Lower leg skin (tissue), 4 donors: ENCODE results near the gene TEX12. TPM values are rescaled to one million over a fixed set of nuclear protein-coding genes. Genes with fewer than 3 reads are reported as not detected.

Source experiments
- DNase-seq, 2 donors: peaks; one replicate each; pipeline ENCODE4 v3.0.0-alpha.2; 2019; ENCODE audit warnings: low spot score in 2 of 2
- H3K4me3 ChIP-seq: fragments of 200-600 bp; sonication (generic); 2 replicates; pipeline ENCODE4 v1.5.1; 2017; ENCODE audit warnings: mild to moderate bottlenecking, low read depth; ENCODE audit not compliant: poor library complexity, severe bottlenecking
- CTCF ChIP-seq, 3 donors: fragments of 450-650 bp; IDR thresholded peaks; one replicate each; pipeline ENCODE4 v1.5.1; 2016; ENCODE audit warnings: antibody characterized with exemption in 3 of 3, mild to moderate bottlenecking in 3 of 3, moderate library complexity in 2 of 3
- POLR2A ChIP-seq, 2 donors: fragments of 450-650 bp; IDR thresholded peaks; one replicate each; pipeline ENCODE4 v1.6.1; 2016 to 2017; ENCODE audit warnings: antibody characterized with exemption in 2 of 2, mild to moderate bottlenecking in 1 of 2, moderate library complexity in 1 of 2
- WGBS, 2 donors: methylation state at CpG; one replicate each; pipeline ENCODE4 v1.1.5; 2018; 5-methylcytosine and 5-hydroxymethylcytosine counted together
- intact Hi-C: fragments of 100-400 bp; cut with DNase I; formaldehyde crosslinking; loops from one replicate; pipeline ENCODE4 v1.15.0; 2023; ENCODE audit warnings: low total_unique reads
- total RNA-seq, 4 donors: library from RNA; depleted of rRNA; stranded (reverse); fragments of >200 nt; gene quantifications; one replicate each; pipeline ENCODE4 v1.1.0, GENCODE V29; 2016

The TEX12 gene
- total RNA-seq, 4 donors from 2014 or later = 0.22 to 0.75 TPM; not detected in 2

GRCh38 chr11:112128483-112129121 lies 38.6 kb upstream of the TEX12 start:
- intact Hi-C loops = no loop called here
- no peak for TF ChIP-seq CTCF (IDR thresholded peaks at IDR 0.05)
- TF ChIP-seq POLR2A (IDR thresholded peaks at IDR 0.05) = no peak
- WGBS, 2 donors = 17 to 34% methylated on average over 3 of the region's 3 CpGs
- peak; percentile 84 to 89 for DNase-seq
- H3K4me3 ChIP-seq = no peak overlapping the region

- TF ChIP-seq CTCF (IDR thresholded peaks at IDR 0.05) (no peak), POLR2A (IDR thresholded peaks at IDR 0.05) (no peak)
- H3K4me3 ChIP-seq = no peak overlapping the region
- WGBS, 2 donors = 61 to 66% methylated on average over 5 of the region's 5 CpGs
- intact Hi-C loops = no loop called here
- DNase-seq = peak in 1 of 2 donors; percentile 34
Observed at GRCh38 chr11:112129656-112130055, 37.5 kb upstream of the TEX12 start.

- WGBS, 2 donors = 74 to 79% methylated on average over 2 of the region's 2 CpGs
- no peak for DNase-seq
- intact Hi-C loops = no loop called here
- no peak overlapping the region for H3K4me3 ChIP-seq
- TF ChIP-seq POLR2A (IDR thresholded peaks at IDR 0.05) (no peak), CTCF (IDR thresholded peaks at IDR 0.05) (no peak)
Observed at GRCh38 chr11:112132737-112133136, 34.4 kb upstream of the TEX12 start.

- DNase-seq = no peak
- WGBS, 2 donors = 95% methylated on average over 4 of the region's 4 CpGs
- no peak overlapping the region for H3K4me3 ChIP-seq
- intact Hi-C loops = no loop called here
- TF ChIP-seq CTCF (IDR thresholded peaks at IDR 0.05) (no peak), POLR2A (IDR thresholded peaks at IDR 0.05) (no peak)
Observed at GRCh38 chr11:112134473-112134872, 32.7 kb upstream of the TEX12 start.

GRCh38 chr11:112143597-112143996 lies 23.6 kb upstream of the TEX12 start:
- WGBS, 2 donors = 91 to 92% methylated on average over 3 of the region's 3 CpGs
- intact Hi-C loops = no loop called here
- no peak overlapping the region for H3K4me3 ChIP-seq
- no peak for TF ChIP-seq CTCF (IDR thresholded peaks at IDR 0.05)
- TF ChIP-seq POLR2A (IDR thresholded peaks at IDR 0.05) = no peak
- DNase-seq = no peak

- no peak for TF ChIP-seq CTCF (IDR thresholded peaks at IDR 0.05)
- TF ChIP-seq POLR2A (IDR thresholded peaks at IDR 0.05) = no peak
- H3K4me3 ChIP-seq = no peak overlapping the region
- intact Hi-C loops = no loop called here
- no peak for DNase-seq
- 69 to 76% methylated on average over 5 of the region's 5 CpGs for WGBS, 2 donors
Observed at GRCh38 chr11:112150517-112150916, 16.7 kb upstream of the TEX12 start.
